ENCODE data around the gene IFFO2.

IFFO2 gene

GRCh38 chr1:18970762-18971161 lies 14.3 kb upstream of the IFFO2 start:
- no peak for DNase-seq

GRCh38 chr1:18970358-18970757 lies 13.9 kb upstream of the IFFO2 start:
- DNase-seq, result no peak

GRCh38 chr1:18967066-18967690 lies 10.7 kb upstream of the IFFO2 start:
- no peak for DNase-seq

- peak; percentile 98 for DNase-seq
Observed at GRCh38 chr1:18965206-18966173, 9.0 kb upstream of the IFFO2 start.

GRCh38 chr1:18963968-18964367 lies 7.5 kb upstream of the IFFO2 start:
- no peak for DNase-seq

GRCh38 chr1:18962855-18963737 lies 6.6 kb upstream of the IFFO2 start:
- DNase-seq, result no peak

- peak; percentile 62 for DNase-seq
Observed at GRCh38 chr1:18962121-18962721, 5.7 kb upstream of the IFFO2 start.

GRCh38 chr1:18960821-18961220 lies 4.3 kb upstream of the IFFO2 start:
- DNase-seq, result no peak

GRCh38 chr1:18960409-18960808 lies 3.9 kb upstream of the IFFO2 start:
- DNase-seq, result no peak

GRCh38 chr1:18959591-18959990 lies 3.1 kb upstream of the IFFO2 start:
- DNase-seq, result no peak

- no peak for DNase-seq
Observed at GRCh38 chr1:18957532-18958300, 1.2 kb upstream of the IFFO2 start.

- peak; percentile 64 for DNase-seq
Observed at GRCh38 chr1:18957136-18957521, 653 bp upstream of the IFFO2 start.

- DNase-seq, result peak; percentile 71
Observed at GRCh38 chr1:18955441-18956192, 859 bp downstream of the IFFO2 start.

- DNase-seq, result no peak
Observed at GRCh38 chr1:18955131-18955440, 1.4 kb downstream of the IFFO2 start.

- DNase-seq, result peak; percentile 78
Observed at GRCh38 chr1:18954270-18955071, 2.0 kb downstream of the IFFO2 start.

- DNase-seq, result no peak
Observed at GRCh38 chr1:18953731-18954231, 2.7 kb downstream of the IFFO2 start.

GRCh38 chr1:18951818-18952391 lies 4.6 kb downstream of the IFFO2 start:
- no peak for DNase-seq

- no peak for DNase-seq
Observed at GRCh38 chr1:18951416-18951815, 5.1 kb downstream of the IFFO2 start.

- DNase-seq, result no peak
Observed at GRCh38 chr1:18950401-18951026, 6.0 kb downstream of the IFFO2 start.
